Activated T-cell treated with anti-CD3 and anti-CD28 coated beads, Interleukin-2, amount 50 U/mL, for 4 hours (primary cell): ENCODE data around the gene ASPDH. TPM values are rescaled to one million over a fixed set of nuclear protein-coding genes. Genes with fewer than 3 reads are reported as not detected.

Experiments
- ATAC-seq, 2 donors: fragments of 200-7000 bp; cut with Tn5 transposase; one replicate each; pipeline ENCODE4 v1.10.0; 2021
- DNase-seq: peaks from one replicate; pipeline ENCODE4 v3.0.0-alpha.2; 2020
- H3K27me3 Mint-ChIP-seq: one replicate; pipeline ENCODE4 v1.8.0; 2021; ENCODE audit warnings: low read depth, mixed read lengths
- H3K36me3 Mint-ChIP-seq: one replicate; pipeline ENCODE4 v1.8.0; 2022; ENCODE audit warnings: mixed read lengths; ENCODE audit not compliant: insufficient read depth
- H3K4me1 Mint-ChIP-seq: one replicate; pipeline ENCODE4 v1.8.0; 2021; ENCODE audit warnings: low read depth, mixed read lengths
- H3K4me3 Mint-ChIP-seq: one replicate; pipeline ENCODE4 v1.8.0; 2021; ENCODE audit warnings: mild to moderate bottlenecking, moderate library complexity, mixed read lengths
- H3K9me3 Mint-ChIP-seq: one replicate; pipeline ENCODE4 v1.8.0; 2021; ENCODE audit warnings: mixed read lengths
- total RNA-seq, 3 donors: library from RNA; stranded (reverse); gene quantifications; one replicate each; pipeline ENCODE4 v1.2.1, GENCODE V29; 2021

The ASPDH gene
- total RNA-seq, 3 donors from 2014 or later, result not detected

GRCh38 chr19:50500060-50500752 is 13.5 kb downstream of the ASPDH start:
- ATAC-seq, result peak in 1 of 2 donors; percentile 14
- no peak for DNase-seq
- Mint-ChIP-seq H3K4me3 (no peak overlapping the region), H3K36me3 (no peaks in the 10 kb centered on the region), H3K4me1 (no peaks in the 10 kb centered on the region), H3K27me3 (no peaks in the 10 kb centered on the region), H3K9me3 (no peaks in the 10 kb centered on the region)

- no peaks in the 10 kb centered on the region for H3K36me3 Mint-ChIP-seq
- H3K9me3 Mint-ChIP-seq, result no peaks in the 10 kb centered on the region
- ATAC-seq (no peak), DNase-seq (no peak)
- no peaks in the 10 kb centered on the region for H3K27me3 Mint-ChIP-seq
- H3K4me1 Mint-ChIP-seq, result no peaks in the 10 kb centered on the region
- H3K4me3 Mint-ChIP-seq, result no peak overlapping the region
Observed at GRCh38 chr19:50498219-50499056, 15.3 kb downstream of the ASPDH start.

GRCh38 chr19:50497022-50497405 is 16.7 kb downstream of the ASPDH start:
- no peak overlapping the region for H3K4me3 Mint-ChIP-seq
- H3K4me1 Mint-ChIP-seq, result peaks cover 5% of the 10 kb centered on the region
- no peaks in the 10 kb centered on the region for H3K9me3 Mint-ChIP-seq
- DNase-seq (no peak), ATAC-seq (no peak)
- H3K27me3 Mint-ChIP-seq, result no peaks in the 10 kb centered on the region
- H3K36me3 Mint-ChIP-seq, result no peaks in the 10 kb centered on the region

- H3K4me1 Mint-ChIP-seq, result peaks cover 11% of the 10 kb centered on the region
- no peak overlapping the region for H3K4me3 Mint-ChIP-seq
- H3K27me3 Mint-ChIP-seq, result no peaks in the 10 kb centered on the region
- DNase-seq, result no peak
- H3K36me3 Mint-ChIP-seq, result no peaks in the 10 kb centered on the region
- ATAC-seq, result no peak
- no peaks in the 10 kb centered on the region for H3K9me3 Mint-ChIP-seq
Observed at GRCh38 chr19:50496189-50497021, 17.3 kb downstream of the ASPDH start.

- H3K4me1 Mint-ChIP-seq, result peaks cover 18% of the 10 kb centered on the region
- H3K27me3 Mint-ChIP-seq, result no peaks in the 10 kb centered on the region
- ATAC-seq (no peak), DNase-seq (no peak)
- H3K36me3 Mint-ChIP-seq, result no peaks in the 10 kb centered on the region
- no peaks in the 10 kb centered on the region for H3K9me3 Mint-ChIP-seq
- H3K4me3 Mint-ChIP-seq, result no peak overlapping the region
Observed at GRCh38 chr19:50495020-50495531, 18.6 kb downstream of the ASPDH start.

- DNase-seq (no peak), ATAC-seq (no peak)
- H3K27me3 Mint-ChIP-seq, result no peaks in the 10 kb centered on the region
- no peak overlapping the region for H3K4me3 Mint-ChIP-seq
- no peaks in the 10 kb centered on the region for H3K36me3 Mint-ChIP-seq
- H3K9me3 Mint-ChIP-seq, result no peaks in the 10 kb centered on the region
- peaks cover 18% of the 10 kb centered on the region for H3K4me1 Mint-ChIP-seq
Observed at GRCh38 chr19:50494186-50495019, 19.3 kb downstream of the ASPDH start.

- no peak for ATAC-seq
- Mint-ChIP-seq H3K36me3 (no peaks in the 10 kb centered on the region), H3K4me3 (no peak overlapping the region), H3K27me3 (no peaks in the 10 kb centered on the region), H3K4me1 (peaks cover 18% of the 10 kb centered on the region), H3K9me3 (no peaks in the 10 kb centered on the region)
- no peak for DNase-seq
Observed at GRCh38 chr19:50493171-50493570, 20.5 kb downstream of the ASPDH start.

- no peaks in the 10 kb centered on the region for H3K36me3 Mint-ChIP-seq
- DNase-seq (no peak), ATAC-seq (peak; percentile 92 to 95)
- H3K27me3 Mint-ChIP-seq, result no peaks in the 10 kb centered on the region
- H3K4me1 Mint-ChIP-seq, result peaks cover 19% of the 10 kb centered on the region
- H3K9me3 Mint-ChIP-seq, result no peaks in the 10 kb centered on the region
- peak overlapping the region; percentile 56 for H3K4me3 Mint-ChIP-seq
Observed at GRCh38 chr19:50492303-50493052, 21.2 kb downstream of the ASPDH start.

GRCh38 chr19:50490991-50491472 is 22.7 kb downstream of the ASPDH start:
- ATAC-seq, result no peak
- Mint-ChIP-seq H3K9me3 (no peaks in the 10 kb centered on the region), H3K4me3 (no peak overlapping the region), H3K4me1 (peaks cover 19% of the 10 kb centered on the region), H3K36me3 (peaks cover 3% of the 10 kb centered on the region), H3K27me3 (no peaks in the 10 kb centered on the region)
- DNase-seq, result no peak

GRCh38 chr19:50490411-50490811 is 23.3 kb downstream of the ASPDH start:
- Mint-ChIP-seq H3K27me3 (no peaks in the 10 kb centered on the region), H3K4me3 (no peak overlapping the region), H3K4me1 (peaks cover 19% of the 10 kb centered on the region), H3K9me3 (no peaks in the 10 kb centered on the region), H3K36me3 (peaks cover 4% of the 10 kb centered on the region)
- no peak for DNase-seq
- no peak for ATAC-seq

GRCh38 chr19:50489461-50490011 is 24.2 kb downstream of the ASPDH start:
- DNase-seq (no peak), ATAC-seq (no peak)
- Mint-ChIP-seq H3K4me1 (peaks cover 19% of the 10 kb centered on the region), H3K36me3 (peaks cover 9% of the 10 kb centered on the region), H3K4me3 (no peak overlapping the region), H3K27me3 (no peaks in the 10 kb centered on the region), H3K9me3 (no peaks in the 10 kb centered on the region)

- DNase-seq (no peak), ATAC-seq (no peak)
- no peak overlapping the region for H3K4me3 Mint-ChIP-seq
- no peaks in the 10 kb centered on the region for H3K9me3 Mint-ChIP-seq
- peaks cover 19% of the 10 kb centered on the region for H3K4me1 Mint-ChIP-seq
- H3K27me3 Mint-ChIP-seq, result no peaks in the 10 kb centered on the region
- H3K36me3 Mint-ChIP-seq, result peaks cover 10% of the 10 kb centered on the region
Observed at GRCh38 chr19:50488389-50489194, 25.1 kb downstream of the ASPDH start.
